HG03342 (cell line): ENCODE results near the gene SLC35B4.

Experiments
- ATAC-seq: cut with Tn5 transposase; IDR thresholded peaks from one replicate; pipeline ENCODE4 v1.9.1; 2021; ENCODE audit warnings: mild to moderate bottlenecking, moderate library complexity; ENCODE audit not compliant: unreplicated experiment

Gene SLC35B4

GRCh38 chr7:134332892-134333291, 16.2 kb upstream of the SLC35B4 start:
- ATAC-seq: no peak

- ATAC-seq: no peak
Measured at GRCh38 chr7:134331393-134331792, 14.7 kb upstream of the SLC35B4 start.

GRCh38 chr7:134330974-134331373, 14.2 kb upstream of the SLC35B4 start:
- no peak for ATAC-seq

GRCh38 chr7:134329614-134330346, 13.1 kb upstream of the SLC35B4 start:
- ATAC-seq: no peak

GRCh38 chr7:134328900-134329299, 12.2 kb upstream of the SLC35B4 start:
- no peak for ATAC-seq

GRCh38 chr7:134327896-134328295, 11.2 kb upstream of the SLC35B4 start:
- peak; percentile 89 for ATAC-seq

GRCh38 chr7:134324107-134324506, 7.4 kb upstream of the SLC35B4 start:
- ATAC-seq: no peak

- no peak for ATAC-seq
Measured at GRCh38 chr7:134320201-134320600, 3.5 kb upstream of the SLC35B4 start.

- no peak for ATAC-seq
Measured at GRCh38 chr7:134318443-134318842, 1.7 kb upstream of the SLC35B4 start.

GRCh38 chr7:134317434-134317833, 704 bp upstream of the SLC35B4 start:
- ATAC-seq: no peak

GRCh38 chr7:134315679-134316538, 821 bp downstream of the SLC35B4 start:
- no peak for ATAC-seq

GRCh38 chr7:134313543-134313942, 3.2 kb downstream of the SLC35B4 start:
- no peak for ATAC-seq

- ATAC-seq: no peak
Measured at GRCh38 chr7:134312717-134313116, 4.0 kb downstream of the SLC35B4 start.

GRCh38 chr7:134311807-134312206, 4.9 kb downstream of the SLC35B4 start:
- ATAC-seq: no peak

GRCh38 chr7:134308548-134308947, 8.2 kb downstream of the SLC35B4 start:
- no peak for ATAC-seq

- ATAC-seq: no peak
Measured at GRCh38 chr7:134307320-134307719, 9.4 kb downstream of the SLC35B4 start.

- ATAC-seq: no peak
Measured at GRCh38 chr7:134302120-134302519, 14.6 kb downstream of the SLC35B4 start.

GRCh38 chr7:134301592-134301991, 15.1 kb downstream of the SLC35B4 start:
- ATAC-seq: no peak

- no peak for ATAC-seq
Measured at GRCh38 chr7:134300988-134301387, 15.7 kb downstream of the SLC35B4 start.

GRCh38 chr7:134298902-134299683, 17.6 kb downstream of the SLC35B4 start:
- no peak for ATAC-seq

- no peak for ATAC-seq
Measured at GRCh38 chr7:134297489-134297888, 19.2 kb downstream of the SLC35B4 start.
